Mesothelial cell of epicardium (in vitro differentiated cells): ENCODE data around the gene CEP43. TPM values are rescaled to one million over a fixed set of nuclear protein-coding genes. Genes with fewer than 3 reads are reported as not detected.

Experiments used
- DNase-seq, 2 experiments: peaks; one replicate each; pipeline ENCODE4 v3.0.0; 2021; ENCODE audit warnings: low spot score in 2 of 2; ENCODE audit not compliant: unreplicated experiment in 2 of 2
- H3K27ac Mint-ChIP-seq: 2 replicates; pipeline ENCODE4 v1.8.0; 2021; ENCODE audit warnings: mixed read lengths
- H3K27me3 Mint-ChIP-seq: 2 replicates; pipeline ENCODE4 v1.8.0; 2021; ENCODE audit warnings: low read depth, mixed read lengths
- H3K36me3 Mint-ChIP-seq: 2 replicates; pipeline ENCODE4 v1.8.0; 2021; ENCODE audit warnings: mixed read lengths
- H3K4me1 Mint-ChIP-seq: 2 replicates; pipeline ENCODE4 v1.8.0; 2021; ENCODE audit warnings: mixed read lengths
- H3K4me3 Mint-ChIP-seq: 2 replicates; pipeline ENCODE4 v1.8.0; 2021; ENCODE audit warnings: mild to moderate bottlenecking, moderate library complexity, mixed read lengths
- H3K9me3 Mint-ChIP-seq: 2 replicates; pipeline ENCODE4 v1.8.0; 2021; ENCODE audit warnings: mixed read lengths
- total RNA-seq: library from RNA; stranded (reverse); gene quantifications from 3 replicates; pipeline ENCODE4 v1.2.1, GENCODE V29; 2021
- TF ChIP-seq, protein P1 (sequence below): fragments of 200-600 bp; sonication (generic); IDR thresholded peaks from one replicate; pipeline ENCODE4 v1.5.0; 2021; ENCODE audit warnings: antibody characterized with exemption; ENCODE audit not compliant: unreplicated experiment

Gene CEP43
- total RNA-seq, 1 donor from 2014 or later = 27.9 TPM

DNA sequence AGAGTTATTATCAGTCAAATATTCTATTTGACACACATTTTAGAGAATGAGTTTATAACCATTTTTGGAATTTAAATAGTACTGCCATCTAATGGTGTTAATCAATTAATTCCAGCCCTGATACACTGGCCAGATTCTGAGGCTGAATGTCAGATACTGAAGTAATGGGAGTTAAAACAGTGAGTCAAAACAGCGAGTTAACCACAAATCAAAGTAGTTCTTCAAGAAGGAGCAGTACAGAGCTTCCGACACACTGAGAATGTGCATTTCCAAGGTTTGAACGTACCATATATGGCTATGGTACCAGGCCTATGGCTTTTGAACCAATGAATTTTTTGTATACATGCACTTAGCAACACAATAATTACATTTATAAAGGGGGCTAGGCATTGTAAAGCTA, 11.3 kb upstream of the CEP43 start:
- H3K27ac Mint-ChIP-seq = peak overlapping the region; percentile 88
- no peak for DNase-seq
- H3K9me3 Mint-ChIP-seq = peaks cover 6% of the 10 kb centered on the region
- H3K4me1 Mint-ChIP-seq = peaks cover 28% of the 10 kb centered on the region
- H3K4me3 Mint-ChIP-seq = no peak overlapping the region
- H3K36me3 Mint-ChIP-seq = peaks cover 1% of the 10 kb centered on the region
- H3K27me3 Mint-ChIP-seq = no peaks in the 10 kb centered on the region
- TF ChIP-seq, protein P1, sequence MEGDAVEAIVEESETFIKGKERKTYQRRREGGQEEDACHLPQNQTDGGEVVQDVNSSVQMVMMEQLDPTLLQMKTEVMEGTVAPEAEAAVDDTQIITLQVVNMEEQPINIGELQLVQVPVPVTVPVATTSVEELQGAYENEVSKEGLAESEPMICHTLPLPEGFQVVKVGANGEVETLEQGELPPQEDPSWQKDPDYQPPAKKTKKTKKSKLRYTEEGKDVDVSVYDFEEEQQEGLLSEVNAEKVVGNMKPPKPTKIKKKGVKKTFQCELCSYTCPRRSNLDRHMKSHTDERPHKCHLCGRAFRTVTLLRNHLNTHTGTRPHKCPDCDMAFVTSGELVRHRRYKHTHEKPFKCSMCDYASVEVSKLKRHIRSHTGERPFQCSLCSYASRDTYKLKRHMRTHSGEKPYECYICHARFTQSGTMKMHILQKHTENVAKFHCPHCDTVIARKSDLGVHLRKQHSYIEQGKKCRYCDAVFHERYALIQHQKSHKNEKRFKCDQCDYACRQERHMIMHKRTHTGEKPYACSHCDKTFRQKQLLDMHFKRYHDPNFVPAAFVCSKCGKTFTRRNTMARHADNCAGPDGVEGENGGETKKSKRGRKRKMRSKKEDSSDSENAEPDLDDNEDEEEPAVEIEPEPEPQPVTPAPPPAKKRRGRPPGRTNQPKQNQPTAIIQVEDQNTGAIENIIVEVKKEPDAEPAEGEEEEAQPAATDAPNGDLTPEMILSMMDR = no peak

GRCh38 chr6:166988674-166989201, 10.5 kb upstream of the CEP43 start:
- TF ChIP-seq, protein P1 = no peak
- Mint-ChIP-seq H3K9me3 (peaks cover 6% of the 10 kb centered on the region), H3K36me3 (peaks cover 1% of the 10 kb centered on the region), H3K4me1 (peaks cover 28% of the 10 kb centered on the region), H3K4me3 (peak overlapping the region; percentile 32), H3K27me3 (no peaks in the 10 kb centered on the region), H3K27ac (peak overlapping the region; percentile 88)
- no peak for DNase-seq

GRCh38 chr6:166989427-166990032, 9.7 kb upstream of the CEP43 start:
- no peak overlapping the region for H3K4me3 Mint-ChIP-seq
- TF ChIP-seq, protein P1 = no peak
- H3K4me1 Mint-ChIP-seq = peaks cover 26% of the 10 kb centered on the region
- no peaks in the 10 kb centered on the region for H3K36me3 Mint-ChIP-seq
- H3K27ac Mint-ChIP-seq = peak overlapping the region; percentile 88
- H3K9me3 Mint-ChIP-seq = peaks cover 6% of the 10 kb centered on the region
- no peak for DNase-seq
- no peaks in the 10 kb centered on the region for H3K27me3 Mint-ChIP-seq

GRCh38 chr6:166996406-166996805, 2.8 kb upstream of the CEP43 start:
- Mint-ChIP-seq H3K4me3 (no peak overlapping the region), H3K4me1 (peaks cover 25% of the 10 kb centered on the region), H3K9me3 (peaks cover 6% of the 10 kb centered on the region), H3K27me3 (no peaks in the 10 kb centered on the region), H3K27ac (no peak overlapping the region), H3K36me3 (peaks cover 1% of the 10 kb centered on the region)
- DNase-seq = no peak
- TF ChIP-seq, protein P1 = no peak

- Mint-ChIP-seq H3K27ac (peak overlapping the region; percentile 0), H3K4me1 (peaks cover 30% of the 10 kb centered on the region)
These were observed 1.8 kb upstream of the CEP43 start for GRCh38 chr6:166997348-166997747.

More at GRCh38 chr6:166997348-166997747, 1.8 kb upstream of the CEP43 start:
- peak overlapping the region; percentile 87 for H3K4me3 Mint-ChIP-seq
- H3K27me3 Mint-ChIP-seq = no peaks in the 10 kb centered on the region
- DNase-seq = no peak
- TF ChIP-seq, protein P1 = no peak
- peaks cover 1% of the 10 kb centered on the region for H3K36me3 Mint-ChIP-seq
- H3K9me3 Mint-ChIP-seq = peaks cover 2% of the 10 kb centered on the region
